DMS53 (cell line): ENCODE measurements around the gene VCL.
"Not testable (repeated sequence)": the region's sequence is repeated elsewhere in the genome, so short reads cannot be mapped to it uniquely, and the experiment has no call there.

Experiments
- DNase-seq: peaks from one replicate; lab custom pipeline; 2025; lab: John Stamatoyannopoulos, UW

VCL gene

GRCh38 chr10:73997787-73998622 is at the start of gene VCL:
VCL (plus strand) TSS chr10:73998116; CDS start chr10:73998208, 92 bp downstream.
- DNase-seq: peak; percentile 99

- DNase-seq: no peak
Measured at GRCh38 chr10:73948947-73949633, 48.8 kb upstream of the VCL start.

- DNase-seq: no peak
Measured at GRCh38 chr10:73950155-73950948, 47.6 kb upstream of the VCL start.

DNA sequence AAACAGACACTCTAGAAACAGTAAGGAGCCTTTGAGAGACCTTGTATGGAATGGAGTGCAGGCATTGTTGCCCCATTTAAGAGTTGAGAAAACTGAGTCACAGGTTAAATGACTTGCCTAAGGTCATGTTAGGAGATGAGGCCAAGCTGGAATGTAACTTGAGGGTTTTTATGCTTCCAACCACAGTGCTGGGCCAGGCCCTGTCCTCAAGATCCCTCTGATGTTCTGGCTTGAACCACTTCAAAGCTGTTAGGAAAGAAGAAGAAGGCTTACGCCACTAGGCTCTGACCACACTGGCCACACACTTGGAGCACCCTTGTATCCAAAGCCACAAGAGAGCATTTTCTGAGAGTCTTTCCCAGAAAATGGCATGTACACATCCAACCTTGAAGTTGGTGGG is 44.3 kb upstream of the VCL start:
- no peak for DNase-seq

DNA sequence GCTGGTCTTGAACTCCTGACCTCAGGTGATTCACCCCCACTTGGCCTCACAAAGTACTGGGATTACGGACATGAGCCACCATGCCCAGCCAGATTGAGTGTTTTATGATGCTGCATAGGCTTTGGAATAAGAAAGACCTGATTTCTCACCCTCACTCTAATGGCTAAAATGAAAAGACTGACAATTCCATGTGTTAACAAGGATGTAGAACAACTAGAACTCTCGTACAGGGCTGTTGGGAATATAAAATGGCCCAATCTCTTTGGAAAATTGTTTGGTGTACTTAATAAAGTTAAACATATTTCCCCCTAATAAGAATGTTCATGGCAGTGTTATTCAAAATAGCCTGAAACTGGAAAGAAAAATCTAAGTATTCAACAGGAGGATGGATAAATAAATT is 43.2 kb upstream of the VCL start:
- no peak for DNase-seq

GRCh38 chr10:73955719-73956118 is 42.2 kb upstream of the VCL start:
- DNase-seq: no peak

- DNase-seq: no peak
Measured at GRCh38 chr10:73956476-73957359, 41.2 kb upstream of the VCL start.

- no peak for DNase-seq
Measured at GRCh38 chr10:73959484-73960243, 38.3 kb upstream of the VCL start.

GRCh38 chr10:73962386-73962785 is 35.5 kb upstream of the VCL start:
- DNase-seq: no peak

DNA sequence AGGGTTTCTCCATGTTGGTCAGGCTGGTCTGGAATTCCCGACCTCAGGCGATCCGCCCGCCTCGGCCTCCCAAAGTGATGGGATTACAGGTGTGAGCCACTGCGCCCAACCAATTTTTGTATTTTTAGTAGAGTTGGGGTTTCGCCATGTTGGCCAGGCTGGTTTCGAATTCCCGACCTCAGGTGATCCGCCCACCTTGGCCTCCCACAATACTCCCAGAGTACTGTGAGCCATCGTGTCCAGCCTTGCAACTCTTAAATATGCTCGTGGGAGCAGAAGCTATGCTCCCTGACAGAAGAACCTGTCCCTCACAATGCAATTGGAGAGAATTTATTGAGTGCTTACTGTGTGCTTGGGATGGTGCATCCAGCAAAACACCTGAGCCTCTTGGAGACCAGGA is 34.4 kb upstream of the VCL start:
- not testable (repeated sequence) for DNase-seq

- DNase-seq: no peak
Measured at GRCh38 chr10:73964743-73965142, 33.2 kb upstream of the VCL start.

GRCh38 chr10:73965267-73965889 is 32.5 kb upstream of the VCL start:
- not testable (repeated sequence) for DNase-seq

- no peak for DNase-seq
Measured at GRCh38 chr10:73965890-73966768, 31.8 kb upstream of the VCL start.

GRCh38 chr10:73967022-73967429 is 30.9 kb upstream of the VCL start:
- no peak for DNase-seq

DNA sequence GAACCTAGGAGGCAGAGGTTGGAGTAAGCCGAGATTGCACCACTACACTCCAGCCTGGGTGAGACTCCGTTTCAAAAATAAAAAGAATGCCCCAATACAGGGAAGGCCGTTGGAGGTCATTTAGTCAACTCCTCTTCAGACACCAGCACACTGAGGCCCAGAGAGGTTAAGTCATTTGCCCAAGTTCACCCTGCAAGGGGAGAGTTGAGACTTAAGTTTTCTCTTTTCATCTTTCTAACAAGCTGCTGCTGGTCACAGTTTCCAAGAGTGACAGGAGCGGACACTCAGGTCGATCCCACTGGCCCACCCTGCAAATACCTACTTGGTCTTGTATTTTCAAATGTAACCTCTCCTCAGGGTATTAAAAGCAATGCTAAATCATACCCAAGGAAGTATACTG is 30.4 kb upstream of the VCL start:
- DNase-seq: no peak

DNA sequence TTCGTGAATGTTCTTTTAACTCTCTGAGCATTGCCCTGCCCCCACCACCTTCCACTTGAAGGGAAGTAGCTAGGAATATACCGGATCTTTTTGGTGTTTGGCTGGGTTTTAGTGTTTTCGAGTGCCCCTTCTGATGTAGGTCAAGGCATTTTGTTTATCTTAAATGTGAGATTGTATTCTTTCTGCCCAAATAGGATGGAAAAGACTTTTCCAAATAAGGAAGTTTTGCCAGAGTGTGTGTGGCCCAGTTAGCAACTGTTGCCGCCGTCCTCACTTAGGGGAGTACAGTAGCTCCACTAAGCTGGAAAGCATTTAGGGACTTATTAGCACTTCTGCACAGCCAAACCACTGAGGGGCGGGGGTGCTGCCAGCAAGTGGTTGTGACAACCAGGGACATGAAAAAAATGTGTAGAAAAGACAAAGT is 29.8 kb upstream of the VCL start:
- no peak for DNase-seq

DNA sequence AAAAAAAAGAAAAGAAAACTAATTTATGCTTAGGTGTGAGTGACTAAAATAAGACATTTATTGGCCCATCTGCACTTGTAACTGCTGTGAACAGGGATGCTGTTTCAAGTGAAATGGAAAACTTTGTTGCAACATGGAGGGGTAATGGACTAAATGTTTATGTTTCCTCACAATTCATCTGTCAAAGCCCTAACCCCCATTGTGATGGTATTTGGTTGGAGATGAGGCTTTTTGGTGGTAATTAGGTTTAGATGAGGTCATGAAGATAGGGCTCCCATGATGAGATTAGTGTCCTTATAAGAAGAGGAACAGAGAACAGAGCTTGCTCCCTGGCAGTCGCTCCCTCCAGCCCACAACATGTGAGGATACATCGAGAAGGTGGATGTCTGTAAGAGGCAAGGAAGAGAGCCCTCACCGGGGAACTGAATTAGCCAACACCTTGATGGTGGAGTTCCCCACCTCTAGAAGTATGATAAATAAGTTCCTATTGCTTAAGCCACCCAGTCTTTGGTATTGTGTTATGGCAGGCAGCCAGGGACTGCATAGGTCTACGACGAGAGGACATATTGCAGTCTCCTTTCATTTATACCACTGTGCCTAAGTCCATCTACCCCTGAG is 28.6 kb upstream of the VCL start:
- no peak for DNase-seq

GRCh38 chr10:73970845-73971244 is 27.1 kb upstream of the VCL start:
- DNase-seq: no peak
